WTC11 (cell line): ENCODE data around the gene FGFR4. TPM values are rescaled to one million over a fixed set of nuclear protein-coding genes. Genes with fewer than 3 reads are reported as not detected.

Experiments used
- ATAC-seq: fragments of 200-7000 bp; cut with Tn5 transposase; 2 replicates; pipeline ENCODE4 v1.10.0; 2021; ENCODE audit warnings: mild to moderate bottlenecking, moderate library complexity
- CTCF ChIA-PET: fragments of 300-600 bp; sonication (Branson Sonifier 250); formaldehyde crosslinking; loops from one replicate; lab custom pipeline; 2021; ENCODE audit warnings: antibody characterized with exemption; lab: Charles Lee
- POLR2A ChIA-PET: fragments of 350-600 bp; sonication (Branson Sonifier 250); formaldehyde crosslinking; loops from one replicate; lab custom pipeline; 2021; ENCODE audit warnings: antibody characterized with exemption; lab: Charles Lee
- DNase-seq: peaks from one replicate; pipeline ENCODE4 v3.0.0; 2021; ENCODE audit warnings: low spot score
- H3K27ac Mint-ChIP-seq: 2 replicates; pipeline ENCODE4 v1.8.0; 2021; ENCODE audit warnings: mixed read lengths
- H3K27me3 Mint-ChIP-seq: 2 replicates; pipeline ENCODE4 v1.8.0; 2021; ENCODE audit warnings: low read depth, mild to moderate bottlenecking, moderate library complexity, mixed read lengths
- H3K36me3 Mint-ChIP-seq: 2 replicates; pipeline ENCODE4 v1.8.0; 2021; ENCODE audit warnings: mixed read lengths
- H3K4me1 Mint-ChIP-seq: 2 replicates; pipeline ENCODE4 v1.8.0; 2022; ENCODE audit warnings: mixed read lengths
- H3K4me3 Mint-ChIP-seq: 2 replicates; pipeline ENCODE4 v1.8.0; 2021; ENCODE audit warnings: mild to moderate bottlenecking, moderate library complexity, mixed read lengths
- H3K9me3 Mint-ChIP-seq: 2 replicates; pipeline ENCODE4 v1.8.0; 2021; ENCODE audit warnings: mixed read lengths
- AR ChIP-seq: fragments of 250-450 bp; sonication (Bioruptor Pico); IDR thresholded peaks from 2 replicates; pipeline ENCODE4 v1.9.0; 2021; ENCODE audit warnings: mild to moderate bottlenecking
- FOXP1 ChIP-seq: sonication (generic); formaldehyde crosslinking; IDR thresholded peaks from 2 replicates; pipeline ENCODE4 v1.8.0; 2022; ENCODE audit warnings: missing genetic modification reagents, mild to moderate bottlenecking, moderate library complexity, borderline replicate concordance
- GABPB1 ChIP-seq: sonication (generic); formaldehyde crosslinking; IDR thresholded peaks from 2 replicates; pipeline ENCODE4 v1.8.1; 2023; ENCODE audit warnings: mild to moderate bottlenecking, missing genetic modification reagents
- GTF2I ChIP-seq: fragments of 250-450 bp; sonication (Bioruptor Pico); conservative IDR thresholded peaks from 2 replicates; pipeline ENCODE4 v1.4.0; 2021; ENCODE audit warnings: mild to moderate bottlenecking
- HMGXB4 ChIP-seq: sonication (generic); formaldehyde crosslinking; IDR thresholded peaks from 2 replicates; pipeline ENCODE4 v1.8.1; 2023; ENCODE audit warnings: mild to moderate bottlenecking, moderate library complexity, missing genetic modification reagents
- JAZF1 ChIP-seq: fragments of 250-450 bp; sonication (Bioruptor Pico); IDR thresholded peaks from 2 replicates; pipeline ENCODE4 v1.9.0; 2021; ENCODE audit warnings: moderate library complexity, mild to moderate bottlenecking, inconsistent platforms
- MXD4 ChIP-seq: fragments of 250-450 bp; sonication (Bioruptor Pico); IDR thresholded peaks from 2 replicates; pipeline ENCODE4 v1.8.0; 2021; ENCODE audit warnings: mild to moderate bottlenecking, moderate library complexity, borderline replicate concordance
- MYBL2 ChIP-seq: sonication (generic); formaldehyde crosslinking; IDR thresholded peaks from 2 replicates; pipeline ENCODE4 v1.8.1; 2023; ENCODE audit warnings: mild to moderate bottlenecking, moderate library complexity, missing genetic modification reagents
- RELA ChIP-seq: sonication (generic); formaldehyde crosslinking; IDR thresholded peaks from 2 replicates; pipeline ENCODE4 v1.8.1; 2022; ENCODE audit warnings: missing genetic modification reagents, mild to moderate bottlenecking, borderline replicate concordance
- RORB ChIP-seq: fragments of 250-450 bp; sonication (Bioruptor Pico); IDR thresholded peaks from 2 replicates; pipeline ENCODE4 v1.9.0; 2021; ENCODE audit warnings: mild to moderate bottlenecking
- SOX15 ChIP-seq: fragments of 250-450 bp; sonication (Bioruptor Pico); IDR thresholded peaks from 2 replicates; pipeline ENCODE4 v1.9.0; 2021; ENCODE audit warnings: mild to moderate bottlenecking
- TEAD4 ChIP-seq: sonication (generic); formaldehyde crosslinking; IDR thresholded peaks from 2 replicates; pipeline ENCODE4 v1.8.0; 2022; ENCODE audit warnings: mild to moderate bottlenecking, missing genetic modification reagents
- ZMAT4 ChIP-seq: fragments of 250-450 bp; sonication (Bioruptor Pico); IDR thresholded peaks from 2 replicates; pipeline ENCODE4 v1.9.0; 2021; ENCODE audit warnings: mild to moderate bottlenecking
- ZNF219 ChIP-seq: sonication (generic); formaldehyde crosslinking; IDR thresholded peaks from 2 replicates; pipeline ENCODE4 v1.8.0; 2023; ENCODE audit warnings: missing genetic modification reagents, mild to moderate bottlenecking, borderline replicate concordance
- ZNF281 ChIP-seq: sonication (generic); formaldehyde crosslinking; IDR thresholded peaks from 2 replicates; pipeline ENCODE4 v1.8.0; 2023; ENCODE audit warnings: mild to moderate bottlenecking, missing genetic modification reagents
- ZNF532 ChIP-seq: fragments of 250-450 bp; sonication (Bioruptor Pico); IDR thresholded peaks from 2 replicates; pipeline ENCODE4 v1.9.0; 2021; ENCODE audit warnings: mild to moderate bottlenecking, borderline replicate concordance
- total RNA-seq: library from RNA; stranded (reverse); gene quantifications from 3 replicates; pipeline ENCODE4 v1.2.3, GENCODE V29; 2021

The FGFR4 gene
- total RNA-seq, 1 experiment from 2014 or later = 108 TPM

- no peak overlapping the region for H3K4me3 Mint-ChIP-seq
- no peak overlapping the region for H3K27ac Mint-ChIP-seq
- no peaks in the 10 kb centered on the region for H3K9me3 Mint-ChIP-seq
- ATAC-seq (no peak), DNase-seq (no peak)
- H3K36me3 Mint-ChIP-seq = peaks cover 14% of the 10 kb centered on the region
- CTCF ChIA-PET = no interaction called here
- no peaks in the 10 kb centered on the region for H3K27me3 Mint-ChIP-seq
- peaks cover 10% of the 10 kb centered on the region for H3K4me1 Mint-ChIP-seq
- TF ChIP-seq SOX15 (CRISPR knock-in tag) (no peak), RORB (no peak), JAZF1 (CRISPR knock-in tag) (no peak), AR (no peak)
- POLR2A ChIA-PET = no interaction called here
Measured at GRCh38 chr5:177036921-177037320, 49.8 kb upstream of the FGFR4 start.

GRCh38 chr5:177040814-177041420, 45.8 kb upstream of the FGFR4 start:
- no peaks in the 10 kb centered on the region for H3K27me3 Mint-ChIP-seq
- H3K9me3 Mint-ChIP-seq = no peaks in the 10 kb centered on the region
- H3K36me3 Mint-ChIP-seq = peaks cover 32% of the 10 kb centered on the region
- no peak overlapping the region for H3K4me3 Mint-ChIP-seq
- TF ChIP-seq ZNF219 (CRISPR knock-in tag) (no peak), FOXP1 (CRISPR knock-in tag) (no peak), MXD4 (CRISPR knock-in tag) (no peak), MYBL2 (no peak), HMGXB4 (no peak)
- no peak for DNase-seq
- ATAC-seq = no peak
- peaks cover 8% of the 10 kb centered on the region for H3K4me1 Mint-ChIP-seq
- no peak overlapping the region for H3K27ac Mint-ChIP-seq
- ChIA-PET CTCF (interaction anchor here (1.1 kb wide), 1 partner anchor 19 kb away, joined by 4 read pairs; the partner anchor contains the start of gene ZNF346), POLR2A (no interaction called here)

GRCh38 chr5:177041936-177042335, 44.8 kb upstream of the FGFR4 start:
- no peak overlapping the region for H3K27ac Mint-ChIP-seq
- TF ChIP-seq AR (no peak), ZNF532 (CRISPR knock-in tag) (no peak), ZMAT4 (CRISPR knock-in tag) (no peak), ZNF281 (CRISPR knock-in tag) (no peak), GTF2I (CRISPR knock-in tag) (no peak), TEAD4 (CRISPR knock-in tag) (no peak), GABPB1 (CRISPR knock-in tag) (no peak), RELA (no peak)

More at GRCh38 chr5:177041936-177042335, 44.8 kb upstream of the FGFR4 start:
- CTCF ChIA-PET = interaction anchor here (0.6 to 1.7 kb wide), 8 partner anchors 8 to 261 kb away, joined by 3 to 8 read pairs (median 4); partner anchors contain the start of gene ZNF346
- H3K4me1 Mint-ChIP-seq = no peaks in the 10 kb centered on the region
- no peak for DNase-seq
- H3K36me3 Mint-ChIP-seq = peaks cover 34% of the 10 kb centered on the region
- H3K27me3 Mint-ChIP-seq = no peaks in the 10 kb centered on the region
- H3K4me3 Mint-ChIP-seq = no peak overlapping the region
- ATAC-seq = no peak
- no peaks in the 10 kb centered on the region for H3K9me3 Mint-ChIP-seq
- POLR2A ChIA-PET = interaction anchor here (0.6 kb wide), 1 partner anchor 29 kb away, joined by 7 read pairs; no protein-coding TSS in a partner anchor
